ENCODE data around the gene GLG1. TPM values are rescaled to one million over a fixed set of nuclear protein-coding genes. Genes with fewer than 3 reads are reported as not detected.

GLG1 gene
- total RNA-seq, 3 donors from 2014 or later (not counting 1 experiment from before 2014, with no cell fraction given), result 184 to 225 (median 188) TPM

DNA sequence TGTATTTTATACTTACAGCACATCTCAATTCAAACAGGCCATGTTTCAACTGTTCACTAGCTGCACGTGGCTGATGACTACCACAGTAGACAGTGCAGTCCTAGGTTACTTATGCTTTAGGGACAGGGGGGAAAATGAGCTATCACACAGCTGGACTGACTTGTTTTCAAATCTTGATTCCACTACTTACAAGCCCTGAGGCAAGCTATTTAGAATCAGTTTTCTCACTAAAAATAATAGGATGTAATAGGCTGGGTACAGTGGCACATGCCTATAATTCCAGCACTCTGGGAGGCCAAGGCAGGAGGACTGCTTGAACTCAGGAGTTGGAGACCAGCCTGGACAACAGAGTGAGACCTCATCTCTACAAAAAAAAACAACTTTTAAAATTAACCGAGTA lies 10.3 kb downstream of the GLG1 start:
- DNase-seq (no peak), ATAC-seq (no peak)
- H3K36me3 Mint-ChIP-seq, result no peaks in the 10 kb centered on the region
- H3K27ac Mint-ChIP-seq, result peak overlapping the region in 1 of 2 donors; percentile 65
- TF ChIP-seq, protein P1, sequence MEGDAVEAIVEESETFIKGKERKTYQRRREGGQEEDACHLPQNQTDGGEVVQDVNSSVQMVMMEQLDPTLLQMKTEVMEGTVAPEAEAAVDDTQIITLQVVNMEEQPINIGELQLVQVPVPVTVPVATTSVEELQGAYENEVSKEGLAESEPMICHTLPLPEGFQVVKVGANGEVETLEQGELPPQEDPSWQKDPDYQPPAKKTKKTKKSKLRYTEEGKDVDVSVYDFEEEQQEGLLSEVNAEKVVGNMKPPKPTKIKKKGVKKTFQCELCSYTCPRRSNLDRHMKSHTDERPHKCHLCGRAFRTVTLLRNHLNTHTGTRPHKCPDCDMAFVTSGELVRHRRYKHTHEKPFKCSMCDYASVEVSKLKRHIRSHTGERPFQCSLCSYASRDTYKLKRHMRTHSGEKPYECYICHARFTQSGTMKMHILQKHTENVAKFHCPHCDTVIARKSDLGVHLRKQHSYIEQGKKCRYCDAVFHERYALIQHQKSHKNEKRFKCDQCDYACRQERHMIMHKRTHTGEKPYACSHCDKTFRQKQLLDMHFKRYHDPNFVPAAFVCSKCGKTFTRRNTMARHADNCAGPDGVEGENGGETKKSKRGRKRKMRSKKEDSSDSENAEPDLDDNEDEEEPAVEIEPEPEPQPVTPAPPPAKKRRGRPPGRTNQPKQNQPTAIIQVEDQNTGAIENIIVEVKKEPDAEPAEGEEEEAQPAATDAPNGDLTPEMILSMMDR (IDR thresholded peaks at IDR 0.05), result no peak
- peak overlapping the region; percentile 17 for H3K4me3 Mint-ChIP-seq
- peaks cover 43 to 52% of the 10 kb centered on the region in 2 donors for H3K4me1 Mint-ChIP-seq
- H3K9me3 Mint-ChIP-seq, result no peaks in the 10 kb centered on the region
- intact Hi-C loops (cut with micrococcal nuclease), result no loop called here
- Histone ChIP-seq H3K36me3 (ENCODE audit: control insufficient read depth, insufficient read depth, low read length) (peaks cover 3% of the 10 kb centered on the region), H3K27ac (ENCODE audit: low read length) (no peak overlapping the region), H3K27me3 (ENCODE audit: control insufficient read depth, insufficient read depth, low read length) (no peaks in the 10 kb centered on the region), H3K4me3 (ENCODE audit: low read length) (no peak overlapping the region), H3K9me3 (ENCODE audit: control insufficient read depth, insufficient read depth, low read length) (no peaks in the 10 kb centered on the region), H3K4me1 (ENCODE audit: control insufficient read depth, insufficient read depth, low read length) (peaks cover 19% of the 10 kb centered on the region)
- H3K27me3 Mint-ChIP-seq (ENCODE audit: low read depth in 2 of 2), result no peaks in the 10 kb centered on the region
- 92% methylated on average over 2 of the region's 2 CpGs for WGBS (ENCODE audit: insufficient coverage)

DNA sequence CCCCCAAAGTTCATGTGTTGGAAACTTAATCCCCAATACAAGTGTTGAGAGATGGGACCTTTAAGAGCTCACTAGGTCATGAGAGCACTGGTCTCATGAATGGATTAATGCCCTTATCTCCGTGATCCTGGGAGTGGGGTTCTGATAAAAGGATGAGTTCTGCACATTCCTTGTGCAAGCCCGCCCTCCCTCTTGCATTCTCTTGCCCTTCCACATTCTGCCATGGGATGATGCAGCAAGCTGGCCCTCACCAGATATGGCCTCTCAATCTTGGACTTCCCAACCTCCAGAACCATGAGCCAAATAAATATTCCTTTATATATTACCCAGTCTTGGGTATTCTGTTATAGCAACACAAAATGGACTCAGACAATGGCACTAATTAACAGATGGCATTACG lies 14.1 kb downstream of the GLG1 start:
- ATAC-seq, result no peak
- no peak overlapping the region for H3K27ac ChIP-seq (ENCODE audit: low read length)
- H3K27me3 ChIP-seq (ENCODE audit: control insufficient read depth, insufficient read depth, low read length), result no peaks in the 10 kb centered on the region
- 90% methylated on average over 2 of the region's 3 CpGs for WGBS (ENCODE audit: insufficient coverage)
- Mint-ChIP-seq H3K27me3 (ENCODE audit: low read depth in 2 of 2) (no peaks in the 10 kb centered on the region), H3K27ac (peak overlapping the region; percentile 62 to 72), H3K4me3 (no peak overlapping the region), H3K36me3 (no peaks in the 10 kb centered on the region), H3K4me1 (peaks cover 28 to 31% of the 10 kb centered on the region in 2 donors), H3K9me3 (no peaks in the 10 kb centered on the region)
- no peak for DNase-seq
- intact Hi-C loops (cut with micrococcal nuclease), result no loop called here
- H3K4me1 ChIP-seq (ENCODE audit: control insufficient read depth, insufficient read depth, low read length), result peaks cover 22% of the 10 kb centered on the region
- H3K36me3 ChIP-seq (ENCODE audit: control insufficient read depth, insufficient read depth, low read length), result peaks cover 3% of the 10 kb centered on the region
- no peaks in the 10 kb centered on the region for H3K9me3 ChIP-seq (ENCODE audit: control insufficient read depth, insufficient read depth, low read length)
- TF ChIP-seq, protein P1 (IDR thresholded peaks at IDR 0.05), result no peak
- no peak overlapping the region for H3K4me3 ChIP-seq (ENCODE audit: low read length)

DNA sequence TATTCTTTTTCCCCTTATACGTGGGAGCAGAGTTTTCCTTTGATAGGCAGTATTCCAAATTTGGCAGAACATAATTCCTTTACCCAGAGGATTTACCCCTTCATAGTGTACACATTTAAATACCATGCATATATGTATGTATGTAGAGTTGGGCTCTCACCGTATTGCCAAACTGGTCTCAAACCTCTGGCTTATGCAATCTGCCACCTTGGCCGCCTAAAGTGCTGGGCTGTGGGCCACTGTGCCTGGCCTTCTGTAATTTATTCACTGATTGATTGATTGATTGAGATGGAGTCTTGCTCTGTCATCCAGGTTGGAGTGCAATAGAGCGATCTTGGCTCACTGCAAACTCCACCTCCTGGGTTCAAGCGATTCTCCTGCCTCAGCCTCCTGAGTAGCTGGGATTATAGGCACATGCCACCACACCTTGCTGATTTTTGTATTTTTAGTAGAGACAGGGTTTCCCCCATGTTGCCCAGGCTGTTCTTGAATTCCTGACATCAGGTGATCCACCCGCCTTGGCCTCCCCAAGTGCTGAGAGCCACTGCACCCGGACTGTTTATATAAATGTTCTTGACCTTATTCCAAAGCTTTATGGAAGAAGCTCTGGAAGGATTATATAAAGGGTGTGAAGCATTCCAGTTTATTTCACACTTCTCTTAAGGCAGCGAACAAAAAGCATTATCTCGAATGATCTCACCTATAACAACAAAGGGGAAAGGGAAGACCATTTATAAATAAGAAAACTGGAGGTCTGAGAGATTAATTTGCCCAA lies 14.9 kb downstream of the GLG1 start:
- H3K4me3 Mint-ChIP-seq, result no peak overlapping the region
- ATAC-seq (no peak), DNase-seq (no peak)
- TF ChIP-seq, protein P1 (IDR thresholded peaks at IDR 0.05), result no peak
- WGBS (ENCODE audit: insufficient coverage), result 78% methylated on average over 6 of the region's 9 CpGs
- no peaks in the 10 kb centered on the region for H3K9me3 ChIP-seq (ENCODE audit: control insufficient read depth, insufficient read depth, low read length)
- H3K4me1 Mint-ChIP-seq, result peaks cover 35 to 36% of the 10 kb centered on the region in 2 donors
- no peaks in the 10 kb centered on the region for H3K27me3 ChIP-seq (ENCODE audit: control insufficient read depth, insufficient read depth, low read length)
- H3K27ac Mint-ChIP-seq, result peak overlapping the region; percentile 62 to 72
- no peak overlapping the region for H3K4me3 ChIP-seq (ENCODE audit: low read length)
- H3K27me3 Mint-ChIP-seq (ENCODE audit: low read depth in 2 of 2), result no peaks in the 10 kb centered on the region
- peaks cover 22% of the 10 kb centered on the region for H3K4me1 ChIP-seq (ENCODE audit: control insufficient read depth, insufficient read depth, low read length)
- intact Hi-C loops (cut with micrococcal nuclease), result no loop called here
- H3K36me3 ChIP-seq (ENCODE audit: control insufficient read depth, insufficient read depth, low read length), result peaks cover 7% of the 10 kb centered on the region
- H3K9me3 Mint-ChIP-seq, result no peaks in the 10 kb centered on the region
- no peak overlapping the region for H3K27ac ChIP-seq (ENCODE audit: low read length)
- H3K36me3 Mint-ChIP-seq, result no peaks in the 10 kb centered on the region

All from natural killer cell (primary cell).